Sigmoid colon (tissue), 7 donors: Measurements from ENCODE around the gene KRCC1. TPM values are rescaled to one million over a fixed set of nuclear protein-coding genes. Genes with fewer than 3 reads are reported as not detected.
"Not testable (repeated sequence)": the region's sequence is repeated elsewhere in the genome, so short reads cannot be mapped to it uniquely, and the experiment has no call there.

ENCODE experiments used
- DNase-seq: peaks from one replicate; pipeline ENCODE4 v3.0.0-alpha.2; 2019
- H3K27ac ChIP-seq, 4 donors: fragments of 200-600 bp; sonication (generic); one replicate each; pipeline ENCODE4 v1.5.1; 2016 to 2019; ENCODE audit warnings: mild to moderate bottlenecking in 1 of 4
- H3K27me3 ChIP-seq, 3 donors: fragments of 200-600 bp; sonication (generic); one replicate each; pipeline ENCODE4 v1.5.1; 2019; ENCODE audit warnings: mild to moderate bottlenecking in 1 of 3
- H3K36me3 ChIP-seq, 4 donors: fragments of 200-600 bp; sonication (generic); one replicate each; pipeline ENCODE4 v1.5.1; 2016 to 2019
- H3K4me1 ChIP-seq, 4 donors: fragments of 200-600 bp; sonication (generic); one replicate each; pipeline ENCODE4 v1.5.1; 2017 to 2019
- H3K4me3 ChIP-seq, 4 donors: fragments of 200-600 bp; sonication (generic); one replicate each; pipeline ENCODE4 v1.5.1; 2017 to 2019; ENCODE audit warnings: mild to moderate bottlenecking in 2 of 4, moderate library complexity in 1 of 4
- H3K9me3 ChIP-seq, 4 donors: fragments of 200-600 bp in 3 of 4; sonication (generic) in 3 of 4; one replicate each; pipeline versions ENCODE4 v1.5.1 to v1.6.1; 2013 to 2019
- EP300 ChIP-seq, 4 donors: sonication (generic); formaldehyde crosslinking; IDR thresholded peaks; one replicate each; pipeline ENCODE4 v1.6.1; 2017; ENCODE audit warnings: antibody characterized with exemption in 4 of 4
- POLR2A ChIP-seq, 2 donors: fragments of 450-650 bp; IDR thresholded peaks; one replicate each; pipeline ENCODE4 v1.6.1; 2016; ENCODE audit warnings: antibody characterized with exemption in 2 of 2, mild to moderate bottlenecking in 2 of 2, moderate library complexity in 2 of 2
- POLR2AphosphoS5 ChIP-seq, 4 donors: sonication (generic); formaldehyde crosslinking; IDR thresholded peaks; one replicate each; pipeline ENCODE4 v1.6.1; 2017; ENCODE audit warnings: antibody characterized with exemption in 4 of 4
- WGBS, 2 donors: extraction: QIAGEN DNeasy Blood & Tissue Kit; methylation state at CpG; one replicate each; pipeline ENCODE4 v1.1.7; 2013; 5-methylcytosine and 5-hydroxymethylcytosine counted together
- intact Hi-C: fragments of 100-400 bp; cut with DNase I; formaldehyde crosslinking; loops from one replicate; pipeline ENCODE4 v1.15.1; 2023
- polyA plus RNA-seq, 3 donors: library from polyadenylated mRNA; stranded (reverse); fragments of 200-250 nt; gene quantifications; one replicate each; pipeline ENCODE4 v1.2.3, GENCODE V29; 2013
- total RNA-seq, 4 donors: library from RNA; depleted of rRNA; stranded (reverse); fragments of >200 nt; gene quantifications; one replicate each; pipeline ENCODE4 v1.1.0, GENCODE V29; 2016
- TF ChIP-seq, protein P1 (sequence below), 4 experiments: fragments of 450-650 bp in 3 of 4; fragments of 200-600 bp in 1 of 4; IDR thresholded peaks; one replicate each; pipeline ENCODE4 v1.5.1; 2016 to 2019; ENCODE audit warnings: antibody characterized with exemption in 4 of 4, mild to moderate bottlenecking in 3 of 4, moderate library complexity in 2 of 4
- donor health status: healthy with polysubstance abuse.
- donor health status: Bipolar disorder and iron deficiency.
- donor health status: healthy.

The KRCC1 gene
- total and polyA plus RNA-seq, 7 donors: 27.7 to 129 (median 44.6) TPM

- no peak for DNase-seq
- Histone ChIP-seq H3K9me3 (no peaks in the 10 kb centered on the region), H3K4me1 (peaks cover 0 to 5% (median 0%) of the 10 kb centered on the region in 4 donors), H3K27me3 (no peaks in the 10 kb centered on the region), H3K36me3 (no peaks in the 10 kb centered on the region), H3K4me3 (no peak overlapping the region), H3K27ac (no peak overlapping the region)
- WGBS, 2 donors: 86 to 95% methylated on average over 6 of the region's 6 CpGs
- intact Hi-C loops: loop anchor here (5.0 kb wide), 1 partner anchor 510 kb away; no protein-coding TSS in a partner anchor
- TF ChIP-seq, protein P1, sequence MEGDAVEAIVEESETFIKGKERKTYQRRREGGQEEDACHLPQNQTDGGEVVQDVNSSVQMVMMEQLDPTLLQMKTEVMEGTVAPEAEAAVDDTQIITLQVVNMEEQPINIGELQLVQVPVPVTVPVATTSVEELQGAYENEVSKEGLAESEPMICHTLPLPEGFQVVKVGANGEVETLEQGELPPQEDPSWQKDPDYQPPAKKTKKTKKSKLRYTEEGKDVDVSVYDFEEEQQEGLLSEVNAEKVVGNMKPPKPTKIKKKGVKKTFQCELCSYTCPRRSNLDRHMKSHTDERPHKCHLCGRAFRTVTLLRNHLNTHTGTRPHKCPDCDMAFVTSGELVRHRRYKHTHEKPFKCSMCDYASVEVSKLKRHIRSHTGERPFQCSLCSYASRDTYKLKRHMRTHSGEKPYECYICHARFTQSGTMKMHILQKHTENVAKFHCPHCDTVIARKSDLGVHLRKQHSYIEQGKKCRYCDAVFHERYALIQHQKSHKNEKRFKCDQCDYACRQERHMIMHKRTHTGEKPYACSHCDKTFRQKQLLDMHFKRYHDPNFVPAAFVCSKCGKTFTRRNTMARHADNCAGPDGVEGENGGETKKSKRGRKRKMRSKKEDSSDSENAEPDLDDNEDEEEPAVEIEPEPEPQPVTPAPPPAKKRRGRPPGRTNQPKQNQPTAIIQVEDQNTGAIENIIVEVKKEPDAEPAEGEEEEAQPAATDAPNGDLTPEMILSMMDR (IDR thresholded peaks at IDR 0.05): no peak
- TF ChIP-seq EP300 (IDR thresholded peaks at IDR 0.05): no peak
- no peak for TF ChIP-seq POLR2AphosphoS5 (IDR thresholded peaks at IDR 0.05)
- TF ChIP-seq POLR2A (IDR thresholded peaks at IDR 0.05): no peak
Observed at GRCh38 chr2:88002359-88002707, 53.2 kb downstream of the KRCC1 start.

GRCh38 chr2:88000474-88000873 is 55.1 kb downstream of the KRCC1 start:
- H3K4me1 ChIP-seq, H3K27me3 ChIP-seq, DNase-seq, H3K36me3 ChIP-seq, H3K9me3 ChIP-seq, H3K27ac ChIP-seq, H3K4me3 ChIP-seq: not testable (repeated sequence)
- WGBS, 2 donors: 61 to 64% methylated on average over 3 of the region's 3 CpGs
- intact Hi-C loops: loop anchor here (5.0 kb wide), 1 partner anchor 508 kb away; no protein-coding TSS in a partner anchor

GRCh38 chr2:87996570-87996969 is 59.0 kb downstream of the KRCC1 start:
- H3K36me3 ChIP-seq: no peaks in the 10 kb centered on the region
- intact Hi-C loops: no loop called here
- no peak for DNase-seq
- no peaks in the 10 kb centered on the region for H3K27me3 ChIP-seq
- H3K4me1 ChIP-seq: no peaks in the 10 kb centered on the region
- no peak for TF ChIP-seq POLR2AphosphoS5 (IDR thresholded peaks at IDR 0.05)
- TF ChIP-seq, protein P1 (IDR thresholded peaks at IDR 0.05): no peak
- no peak for TF ChIP-seq EP300 (IDR thresholded peaks at IDR 0.05)
- no peak for TF ChIP-seq POLR2A (IDR thresholded peaks at IDR 0.05)
- no peak overlapping the region for H3K27ac ChIP-seq
- 84 to 85% methylated on average over 6 of the region's 6 CpGs for WGBS, 2 donors
- no peak overlapping the region for H3K4me3 ChIP-seq
- H3K9me3 ChIP-seq: no peaks in the 10 kb centered on the region

DNA sequence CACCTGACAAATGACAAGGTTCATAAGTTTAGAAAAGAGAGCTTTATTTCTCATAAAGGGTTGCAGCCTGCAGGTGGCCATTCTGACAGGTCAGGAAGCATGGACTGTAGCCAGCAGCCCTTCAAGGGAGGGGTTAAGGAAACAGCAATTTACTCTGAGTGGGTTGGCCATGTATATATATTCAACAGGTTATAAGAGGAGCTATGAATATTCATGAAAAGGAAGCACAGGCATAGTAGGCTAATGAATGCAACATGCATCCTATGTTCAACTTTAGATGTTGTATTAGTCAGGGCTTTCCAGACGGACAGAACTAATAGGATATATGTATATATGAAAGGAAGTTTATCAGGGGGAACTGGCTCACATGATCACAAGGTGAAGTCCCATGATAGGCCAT is 59.8 kb downstream of the KRCC1 start:
- no peak for DNase-seq
- Histone ChIP-seq H3K9me3 (no peaks in the 10 kb centered on the region), H3K4me3 (no peak overlapping the region), H3K4me1 (no peaks in the 10 kb centered on the region), H3K27me3 (no peaks in the 10 kb centered on the region), H3K36me3 (no peaks in the 10 kb centered on the region), H3K27ac (no peak overlapping the region)
- no peak for TF ChIP-seq EP300 (IDR thresholded peaks at IDR 0.05)
- TF ChIP-seq, protein P1 (IDR thresholded peaks at IDR 0.05): no peak
- no peak for TF ChIP-seq POLR2AphosphoS5 (IDR thresholded peaks at IDR 0.05)
- TF ChIP-seq POLR2A (IDR thresholded peaks at IDR 0.05): no peak
- WGBS, 2 donors: 70 to 79% methylated on average over 1 of the region's 1 CpG
- intact Hi-C loops: no loop called here

DNA sequence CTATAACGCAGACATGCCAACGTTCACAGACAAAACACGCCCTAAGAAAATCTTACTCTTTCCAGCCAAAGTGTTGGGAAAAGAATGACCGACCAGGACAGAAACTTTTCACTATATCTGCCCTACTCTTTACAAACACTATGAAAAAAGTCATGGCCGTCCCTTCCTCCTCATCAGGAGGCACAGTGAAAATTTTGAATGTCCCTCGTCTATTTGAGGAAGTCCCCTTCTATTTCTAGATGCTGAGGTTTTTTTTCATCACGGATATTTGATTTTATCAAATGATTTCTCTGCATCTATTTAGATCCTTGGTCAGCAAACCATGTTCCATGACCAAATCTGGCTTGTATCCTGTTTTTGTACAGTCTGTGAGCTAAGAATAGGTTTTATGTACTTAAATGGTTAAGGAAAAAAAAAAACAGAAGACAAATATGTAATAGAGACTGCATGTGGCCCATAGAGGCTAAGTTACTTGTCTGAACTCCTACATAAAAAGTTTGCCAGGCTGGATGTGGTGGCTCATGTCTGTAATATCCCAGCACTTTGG is 61.2 kb downstream of the KRCC1 start:
- H3K4me3 ChIP-seq, H3K36me3 ChIP-seq, H3K9me3 ChIP-seq, H3K27ac ChIP-seq, H3K4me1 ChIP-seq, DNase-seq, intact Hi-C loops, H3K27me3 ChIP-seq: not testable (repeated sequence)
- WGBS, 2 donors: 66 to 81% methylated on average over 7 of the region's 7 CpGs

DNA sequence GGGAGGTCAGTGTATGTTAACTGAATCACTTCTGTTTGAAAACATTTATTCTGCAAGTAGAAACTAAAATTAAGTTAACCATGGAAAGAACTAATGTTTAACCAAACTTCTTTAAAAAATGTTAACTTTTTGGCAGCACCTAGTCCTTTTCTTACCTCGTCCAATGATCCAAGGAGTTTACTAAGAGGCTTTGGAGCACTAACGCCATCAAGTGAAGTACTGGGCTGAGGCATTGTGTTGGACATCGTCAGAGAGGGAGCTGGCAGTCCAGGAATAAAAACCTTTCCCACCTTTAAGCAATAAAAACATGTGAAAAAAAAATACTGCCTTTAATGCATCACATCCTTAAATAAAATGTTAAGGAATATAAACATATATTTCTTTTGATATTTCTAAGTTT is 63.0 kb downstream of the KRCC1 start:
- WGBS, 2 donors: 7 to 25% methylated on average over 2 of the region's 3 CpGs
- DNase-seq, H3K9me3 ChIP-seq, H3K4me1 ChIP-seq, H3K36me3 ChIP-seq, H3K27ac ChIP-seq, H3K4me3 ChIP-seq, H3K27me3 ChIP-seq, intact Hi-C loops: not testable (repeated sequence)

- H3K36me3 ChIP-seq, H3K9me3 ChIP-seq, H3K27me3 ChIP-seq, DNase-seq, H3K27ac ChIP-seq, H3K4me1 ChIP-seq, intact Hi-C loops, H3K4me3 ChIP-seq: not testable (repeated sequence)
- no CpG with 5 or more reads among the region's 1 CpG for WGBS, 2 donors
Observed at GRCh38 chr2:87987473-87987872, 68.1 kb downstream of the KRCC1 start.

DNA sequence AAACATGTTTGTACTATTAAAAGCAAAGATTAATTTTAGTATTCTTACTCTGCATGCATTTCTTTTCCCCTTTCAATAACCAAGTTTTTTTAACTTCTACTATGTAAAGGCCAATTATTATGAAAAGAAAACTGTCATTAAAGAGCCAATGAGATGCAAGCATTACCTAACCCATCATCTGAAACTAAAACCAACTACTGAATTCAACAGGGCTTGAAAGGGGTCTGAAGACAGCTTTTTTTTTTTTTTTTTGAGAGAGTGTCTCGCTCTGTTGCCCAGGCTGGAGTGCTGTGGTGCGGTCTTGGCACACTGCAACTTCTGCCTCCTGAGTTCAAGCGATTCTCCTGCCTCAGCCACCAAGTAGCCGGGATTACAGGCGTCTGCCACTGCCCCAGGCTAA is 69.7 kb downstream of the KRCC1 start:
- intact Hi-C loops: not testable (repeated sequence)

DNA sequence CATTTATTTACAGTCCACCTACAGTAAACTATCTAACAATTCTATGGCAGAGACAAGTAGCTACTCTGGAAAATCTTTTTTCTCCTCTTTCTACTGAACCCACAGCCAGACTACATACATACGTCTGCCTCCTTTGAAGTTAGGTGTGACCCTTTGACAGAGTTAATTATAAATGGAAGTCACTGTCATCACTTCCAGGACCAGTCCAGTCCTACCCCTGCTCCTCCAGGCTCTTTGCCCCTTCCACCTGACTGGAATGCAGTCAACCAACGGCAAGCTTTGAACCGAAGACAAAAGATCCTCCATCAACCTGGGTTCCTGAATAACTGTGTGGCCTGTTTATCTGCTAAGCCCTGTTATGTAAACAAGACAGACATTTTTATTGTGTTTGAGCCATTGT is 74.4 kb downstream of the KRCC1 start:
- WGBS, 2 donors: no CpG with 5 or more reads among the region's 3 CpGs
- H3K36me3 ChIP-seq, H3K9me3 ChIP-seq, H3K27ac ChIP-seq, H3K4me3 ChIP-seq, H3K4me1 ChIP-seq, H3K27me3 ChIP-seq, DNase-seq, intact Hi-C loops: not testable (repeated sequence)

More for the DNA sequence above, 69.7 kb downstream of the KRCC1 start:
- H3K4me3 ChIP-seq, H3K9me3 ChIP-seq, H3K27me3 ChIP-seq, DNase-seq, H3K27ac ChIP-seq, H3K4me1 ChIP-seq, H3K36me3 ChIP-seq: not testable (repeated sequence)
- 68 to 81% methylated on average over 5 of the region's 5 CpGs for WGBS, 2 donors
